ENCODE data around the gene RMDN3. TPM values are rescaled to one million over a fixed set of nuclear protein-coding genes. Genes with fewer than 3 reads are reported as not detected.

The RMDN3 gene
- total and polyA plus RNA-seq, 9 of the 15 experiments (the other 6 are each of a cell fraction or from before 2014, with no cell fraction given) = 8.1 to 38.2 (median 25.9) TPM

DNA sequence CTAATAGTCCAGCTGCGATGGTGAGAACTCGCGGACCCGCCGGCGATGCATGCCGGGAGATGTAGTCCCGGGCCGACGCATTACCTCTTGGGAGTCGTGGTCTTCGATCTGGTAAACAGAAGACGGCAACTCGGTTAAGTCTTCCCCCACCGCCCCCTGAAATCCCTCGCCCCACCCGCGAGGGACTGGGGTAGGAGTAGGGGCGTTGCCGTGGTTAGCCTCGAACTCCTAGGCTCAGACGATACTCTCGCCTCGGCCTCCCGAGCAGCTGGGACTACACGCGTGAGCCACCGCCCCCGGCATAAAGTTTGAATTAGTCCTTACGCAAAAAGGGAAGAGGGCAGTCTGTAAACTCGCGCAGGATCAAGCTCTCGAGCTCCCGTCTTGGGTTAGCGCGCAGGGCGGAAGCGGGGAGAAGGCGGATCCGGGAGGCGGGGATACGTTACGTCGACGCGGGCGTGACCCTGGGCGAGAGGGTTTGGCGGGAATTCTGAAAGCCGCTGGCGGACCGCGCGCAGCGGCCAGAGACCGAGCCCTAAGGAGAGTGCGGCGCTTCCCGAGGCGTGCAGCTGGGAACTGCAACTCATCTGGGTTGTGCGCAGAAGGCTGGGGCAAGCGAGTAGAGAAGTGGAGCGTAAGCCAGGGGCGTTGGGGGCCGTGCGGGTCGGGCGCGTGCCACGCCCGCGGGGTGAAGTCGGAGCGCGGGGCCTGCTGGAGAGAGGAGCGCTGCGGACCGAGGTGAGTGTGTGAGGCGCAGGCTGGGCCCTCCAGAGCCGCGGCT is 60.2 kb downstream of the RMDN3 start, which contains the start of gene RAD51 (continued):
- TF ChIP-seq, protein P1, sequence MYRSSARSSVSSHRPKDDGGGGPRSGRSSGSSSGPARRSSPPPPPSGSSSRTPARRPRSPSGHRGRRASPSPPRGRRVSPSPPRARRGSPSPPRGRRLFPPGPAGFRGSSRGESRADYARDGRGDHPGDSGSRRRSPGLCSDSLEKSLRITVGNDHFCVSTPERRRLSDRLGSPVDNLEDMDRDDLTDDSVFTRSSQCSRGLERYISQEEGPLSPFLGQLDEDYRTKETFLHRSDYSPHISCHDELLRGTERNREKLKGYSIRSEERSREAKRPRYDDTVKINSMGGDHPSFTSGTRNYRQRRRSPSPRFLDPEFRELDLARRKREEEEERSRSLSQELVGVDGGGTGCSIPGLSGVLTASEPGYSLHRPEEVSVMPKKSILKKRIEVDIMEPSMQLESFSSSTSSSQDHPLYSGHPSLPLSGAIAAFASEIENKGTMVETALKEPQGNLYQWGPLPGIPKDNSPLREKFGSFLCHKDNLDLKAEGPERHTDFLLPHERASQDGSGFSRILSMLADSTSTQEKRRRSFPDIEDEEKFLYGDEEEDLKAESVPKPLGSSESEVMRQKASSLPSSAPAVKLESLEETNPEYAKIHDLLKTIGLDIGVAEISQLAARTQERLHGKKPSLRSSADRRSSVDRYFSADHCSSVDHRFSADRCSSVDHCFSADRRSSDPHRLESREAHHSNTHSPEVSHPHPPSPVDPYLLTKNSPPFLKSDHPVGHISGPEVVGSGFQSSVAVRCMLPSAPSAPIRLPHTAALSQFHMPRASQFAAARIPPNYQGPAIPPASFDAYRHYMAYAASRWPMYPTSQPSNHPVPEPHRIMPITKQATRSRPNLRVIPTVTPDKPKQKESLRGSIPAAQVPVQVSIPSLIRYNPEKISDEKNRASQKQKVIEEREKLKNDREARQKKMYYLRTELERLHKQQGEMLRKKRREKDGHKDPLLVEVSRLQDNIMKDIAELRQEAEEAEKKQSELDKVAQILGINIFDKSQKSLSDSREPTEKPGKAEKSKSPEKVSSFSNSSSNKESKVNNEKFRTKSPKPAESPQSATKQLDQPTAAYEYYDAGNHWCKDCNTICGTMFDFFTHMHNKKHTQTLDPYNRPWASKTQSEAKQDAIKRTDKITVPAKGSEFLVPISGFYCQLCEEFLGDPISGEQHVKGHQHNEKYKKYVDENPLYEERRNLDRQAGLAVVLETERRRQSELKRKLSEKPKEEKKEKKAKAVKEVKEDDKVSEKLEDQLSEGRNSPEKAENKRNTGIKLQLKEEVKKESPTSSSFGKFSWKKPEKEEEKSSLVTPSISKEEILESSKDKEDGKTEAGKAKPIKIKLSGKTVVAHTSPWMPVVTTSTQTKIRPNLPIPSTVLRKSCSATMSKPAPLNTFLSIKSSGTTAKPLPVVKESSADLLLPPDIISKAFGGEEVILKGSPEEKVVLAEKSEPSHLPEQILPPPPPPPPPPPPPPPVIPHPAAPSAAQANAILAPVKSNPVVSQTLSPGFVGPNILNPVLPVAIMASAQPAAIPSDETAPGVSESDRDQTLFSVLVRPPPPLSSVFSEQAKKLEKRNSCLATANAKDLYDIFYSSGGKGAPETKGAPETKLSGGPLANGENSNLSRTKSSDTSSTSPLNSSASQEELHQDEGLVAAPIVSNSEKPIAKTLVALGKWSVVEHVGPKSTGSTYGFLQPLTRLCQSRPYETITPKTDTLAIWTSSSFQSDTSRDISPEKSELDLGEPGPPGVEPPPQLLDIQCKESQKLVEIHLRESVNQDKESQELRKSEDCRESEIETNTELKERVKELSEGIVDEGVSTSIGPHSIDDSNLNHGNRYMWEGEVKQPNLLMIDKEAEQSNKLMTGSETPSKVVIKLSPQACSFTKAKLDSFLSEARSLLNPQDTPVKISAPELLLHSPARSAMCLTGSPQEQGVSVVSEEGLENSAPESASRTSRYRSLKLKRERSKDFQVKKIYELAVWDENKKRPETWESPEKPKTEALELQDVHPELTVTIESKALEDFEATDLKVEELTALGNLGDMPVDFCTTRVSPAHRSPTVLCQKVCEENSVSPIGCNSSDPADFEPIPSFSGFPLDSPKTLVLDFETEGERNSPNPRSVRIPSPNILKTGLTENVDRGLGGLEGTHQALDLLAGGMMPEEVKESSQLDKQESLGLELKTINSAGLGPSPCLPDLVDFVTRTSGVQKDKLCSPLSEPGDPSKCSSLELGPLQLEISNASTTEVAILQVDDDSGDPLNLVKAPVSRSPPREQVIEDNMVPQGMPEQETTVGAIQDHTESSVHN (IDR thresholded peaks at IDR 0.05; ENCODE audit: borderline replicate concordance in 1 of 2, low read depth in 1 of 2) = no peak
- TF ChIP-seq SMAD4 (CRISPR knock-in tag; conservative IDR thresholded peaks at IDR 0.05) (no peak), ZNF217 (CRISPR knock-in tag; IDR thresholded peaks at IDR 0.05) (no peak), IFI16 (CRISPR knock-in tag; IDR thresholded peaks at IDR 0.05) (no peak), CC2D1A (IDR thresholded peaks at IDR 0.05) (no peak), CBX1 (IDR thresholded peaks at IDR 0.05; ENCODE audit: low read depth) (peak; percentile 21), ZNF12 (CRISPR knock-in tag; IDR thresholded peaks at IDR 0.05) (peak; percentile 43; the same call in 1 of the 2 replicates)

Data from K562 (cell line).